ENCODE results near the gene ENTPD5.
"Not testable (repeated sequence)": the region's sequence is repeated elsewhere in the genome, so short reads cannot be mapped to it uniquely, and the experiment has no call there.

The ENTPD5 gene

DNA sequence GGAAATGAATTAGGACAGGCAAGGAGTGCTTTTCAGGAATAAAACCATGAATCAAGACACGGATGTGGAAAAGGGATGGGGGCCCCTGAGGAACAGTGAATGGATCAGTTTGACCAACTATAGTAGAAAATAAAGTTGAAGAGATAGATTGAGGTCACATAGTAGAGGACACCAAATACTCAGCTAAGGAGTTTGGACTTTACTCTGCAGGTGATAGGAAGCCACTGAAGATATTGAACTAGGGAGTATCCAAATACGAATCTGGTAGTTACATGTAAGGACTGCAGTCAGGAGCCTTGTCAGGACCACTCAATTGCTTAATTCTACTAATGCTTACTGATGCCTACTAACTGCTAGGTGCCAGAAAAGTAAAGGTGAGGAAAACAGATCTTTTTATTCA, 20.4 kb downstream of the ENTPD5 start:
- DNase-seq (ENCODE audit: low read depth): no peak

DNA sequence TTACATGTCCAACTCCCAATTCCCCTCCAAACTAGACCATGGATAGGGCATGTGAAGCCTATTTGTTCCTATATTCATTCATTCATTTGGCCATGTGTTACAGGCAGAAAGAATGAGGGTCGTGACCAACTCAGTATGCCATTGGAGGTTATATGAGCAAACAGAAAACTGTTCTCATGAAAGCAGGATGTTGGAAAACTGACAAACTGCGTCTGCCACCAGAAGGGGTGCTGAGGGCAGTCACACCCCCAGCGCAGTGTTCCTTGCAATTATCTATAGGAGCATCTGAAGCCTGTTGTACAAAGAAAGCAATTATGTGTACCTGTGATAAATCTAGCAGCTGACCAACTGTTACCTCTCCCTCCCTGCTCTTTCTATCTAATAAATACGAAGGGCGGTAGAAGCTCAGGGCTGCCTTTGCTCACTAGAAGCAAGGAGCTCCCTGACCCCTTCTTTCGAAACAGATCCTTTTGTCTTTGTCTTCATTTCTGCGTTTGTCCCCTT, 21.1 kb downstream of the ENTPD5 start:
- DNase-seq (ENCODE audit: low read depth): no peak

DNA sequence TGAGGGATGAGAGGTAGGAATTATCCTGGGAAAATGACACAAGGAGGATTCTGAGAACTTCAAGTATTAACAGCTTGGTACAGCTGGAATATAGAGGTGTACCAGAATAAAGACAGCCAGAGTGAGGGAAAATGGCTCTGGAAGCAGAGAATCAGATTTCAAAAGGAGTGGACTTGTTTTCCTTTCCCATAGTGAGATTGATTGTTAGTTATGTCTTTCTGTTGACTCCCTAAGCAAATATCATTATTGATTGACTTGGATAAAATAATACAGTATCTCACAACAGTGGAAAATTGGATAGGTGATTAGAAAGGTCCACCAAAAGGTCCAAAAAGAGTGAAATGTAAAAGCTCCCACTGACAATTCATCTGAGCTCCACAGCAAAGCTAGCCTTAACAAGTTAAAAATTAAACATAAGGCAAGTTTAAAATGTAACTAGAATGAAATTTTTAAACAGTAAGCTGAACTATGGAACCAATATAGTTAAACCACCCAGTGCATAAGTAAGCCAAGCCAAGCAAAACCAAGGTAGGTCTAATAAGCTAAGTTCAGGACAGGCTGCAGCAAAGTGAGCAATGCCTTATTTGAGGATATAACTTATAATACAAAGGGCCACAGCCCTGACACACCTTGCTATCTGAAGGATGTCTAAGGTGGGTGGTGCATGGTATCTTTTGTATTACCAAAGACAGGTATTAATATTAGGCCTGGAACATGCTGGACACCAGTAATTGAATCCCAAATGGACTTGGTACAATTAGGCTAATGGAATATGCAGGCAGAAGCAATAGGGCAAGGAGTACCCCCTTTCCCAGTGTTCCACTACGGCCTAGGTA, 21.8 kb downstream of the ENTPD5 start:
- DNase-seq (ENCODE audit: low read depth): no peak

DNA sequence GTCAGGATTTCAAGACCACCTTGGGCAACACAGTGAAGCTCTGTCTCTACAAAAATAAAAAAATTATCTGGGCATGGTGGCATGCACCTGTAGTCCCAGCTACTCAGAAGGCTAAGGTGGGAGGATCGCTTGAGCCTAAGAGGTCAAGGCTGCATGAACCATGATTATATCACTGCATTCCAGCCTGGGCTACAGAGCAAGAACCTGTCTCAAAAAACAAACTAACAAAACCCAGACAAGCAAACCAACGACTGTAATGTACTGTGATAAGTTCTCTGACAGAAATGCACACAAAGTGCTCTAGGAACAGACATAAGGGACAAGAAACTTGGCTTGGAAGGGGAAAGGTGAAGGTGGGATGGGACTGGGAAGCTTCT, 22.4 kb downstream of the ENTPD5 start:
- DNase-seq (ENCODE audit: low read depth): no peak

DNA sequence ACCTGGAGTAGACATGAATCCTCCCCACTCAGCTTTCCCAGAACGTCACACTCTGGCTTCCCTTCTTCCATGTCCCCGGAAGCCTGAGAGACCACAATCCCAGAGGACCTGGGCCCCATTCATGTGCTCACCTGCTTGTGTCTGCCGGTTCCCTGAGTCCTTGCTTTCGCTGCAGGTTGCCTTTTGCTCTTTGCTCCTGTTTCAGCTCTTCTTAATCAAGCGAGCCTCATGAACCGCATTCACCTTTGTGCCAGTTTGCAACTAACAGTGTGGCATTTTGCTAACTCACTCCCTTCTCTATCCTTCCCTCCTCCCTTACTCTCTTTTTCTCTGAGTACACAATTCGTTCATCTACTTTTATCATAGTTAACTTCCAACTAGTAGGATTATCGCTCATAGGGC, 23.1 kb downstream of the ENTPD5 start:
- DNase-seq (ENCODE audit: low read depth): no peak

DNA sequence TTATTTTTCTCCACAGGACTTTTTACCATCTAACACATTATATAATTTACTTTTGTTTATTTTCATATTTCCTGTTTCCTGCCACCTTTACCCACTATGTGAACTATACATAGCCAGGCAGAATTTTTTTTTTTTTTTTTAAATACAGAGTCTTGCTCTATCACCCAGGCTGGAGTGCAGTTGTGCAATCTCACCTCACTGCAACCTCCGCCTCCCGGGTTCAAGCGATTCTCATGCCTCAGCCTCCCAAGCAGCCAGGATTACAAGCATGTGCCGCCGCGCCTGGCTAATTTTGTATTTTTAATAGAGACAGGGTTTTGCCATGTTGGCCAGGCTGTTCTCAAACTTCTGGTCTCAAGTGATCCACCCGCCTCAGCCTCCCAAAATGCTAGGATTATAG, 24.2 kb downstream of the ENTPD5 start:
- DNase-seq (ENCODE audit: low read depth): not testable (repeated sequence)

DNA sequence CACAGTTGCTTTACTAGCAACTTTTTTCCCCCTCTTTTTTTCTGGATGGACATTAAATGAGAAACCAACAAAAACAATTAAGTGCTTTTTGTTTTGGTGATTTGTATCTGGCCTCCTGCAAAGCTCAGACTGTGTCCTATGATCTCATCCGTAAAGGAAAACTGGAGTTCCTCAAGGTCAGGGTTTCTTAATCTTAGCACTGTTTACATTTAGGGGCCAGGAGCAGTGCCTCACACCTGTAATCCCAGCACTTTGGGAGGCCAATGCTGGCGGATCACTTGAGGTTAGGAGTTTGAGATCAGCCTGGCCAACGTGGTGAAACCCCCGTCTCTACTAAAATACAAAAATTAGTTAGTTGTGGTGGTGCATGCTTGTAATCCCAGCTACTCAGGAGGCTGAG, 28.0 kb downstream of the ENTPD5 start:
- no peak for DNase-seq (ENCODE audit: low read depth)

DNA sequence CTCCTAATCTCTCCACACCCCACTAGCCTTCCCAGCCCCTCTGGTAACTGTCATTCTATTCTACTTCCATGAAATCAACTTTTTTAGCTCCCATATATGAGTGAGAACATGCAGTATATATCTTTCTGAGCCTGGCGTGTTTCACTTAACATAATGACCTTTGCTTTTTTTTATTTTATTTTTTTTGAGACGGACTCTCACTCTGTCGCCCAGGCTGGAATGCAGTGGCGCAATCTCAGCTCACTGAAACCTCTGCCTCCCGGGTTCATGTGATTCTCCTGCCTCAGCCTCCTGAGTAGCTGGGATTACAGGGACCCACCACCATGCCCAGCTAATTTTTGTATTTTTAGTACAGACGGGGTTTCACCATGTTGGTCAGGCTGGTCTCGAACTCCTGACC, 30.4 kb downstream of the ENTPD5 start:
- DNase-seq (ENCODE audit: low read depth): not testable (repeated sequence)

DNA sequence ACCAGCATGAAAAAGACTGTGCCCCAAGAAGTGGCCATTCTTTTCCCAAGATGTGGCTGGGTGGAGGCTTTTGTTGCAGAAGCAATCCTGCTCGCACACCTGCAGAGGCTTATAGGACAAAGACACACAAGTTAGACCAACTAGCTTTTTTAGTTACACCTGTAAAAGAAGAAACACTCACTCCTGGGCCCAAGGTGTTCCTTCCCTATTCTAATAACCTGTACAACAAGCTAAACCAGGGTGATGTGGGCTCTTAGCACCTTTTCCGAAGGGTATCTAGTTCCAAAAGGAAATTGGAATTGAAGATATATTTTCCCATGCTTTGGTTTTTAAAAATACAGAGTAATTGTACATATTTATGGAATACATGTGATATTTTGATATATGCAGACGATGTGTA, 31.0 kb downstream of the ENTPD5 start:
- DNase-seq (ENCODE audit: low read depth): no peak

DNA sequence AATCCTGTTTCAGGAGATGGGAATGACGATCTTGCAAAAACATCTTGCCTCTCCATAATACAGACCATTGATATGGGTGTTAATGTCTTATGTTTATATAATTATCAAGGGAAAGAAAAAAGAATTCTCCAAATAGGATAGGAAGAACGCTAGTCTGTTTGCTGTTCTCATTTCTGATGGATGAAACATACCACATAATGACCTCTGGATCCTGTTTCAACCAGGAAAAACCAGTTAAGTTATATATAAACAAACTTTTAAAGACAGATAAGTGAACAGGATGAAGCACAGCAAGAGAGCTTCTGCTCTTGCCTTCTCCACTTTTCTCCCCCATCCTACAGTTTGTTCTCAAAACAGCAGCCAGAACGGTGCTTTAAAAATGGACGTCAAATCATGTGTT, 41.2 kb downstream of the ENTPD5 start:
- no peak for DNase-seq (ENCODE audit: low read depth)

DNA sequence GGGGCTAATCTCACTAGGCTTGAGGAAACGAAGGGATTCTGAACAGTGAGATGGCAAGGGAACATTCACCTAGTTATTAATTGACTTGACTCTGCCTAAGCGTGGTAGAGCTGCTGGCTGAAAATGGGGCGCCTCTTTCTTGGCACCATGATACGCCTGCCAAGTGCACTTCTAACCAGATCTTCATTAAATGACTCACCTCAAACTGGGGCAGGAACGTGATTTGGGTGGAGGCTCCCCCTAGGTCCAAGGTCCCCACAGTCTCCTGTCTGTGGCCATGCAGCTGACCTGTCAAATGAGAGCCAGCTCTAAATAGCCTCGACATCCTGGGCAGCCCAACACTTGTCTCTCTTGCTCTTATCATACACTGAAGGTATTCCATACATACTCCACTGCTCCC, 43.0 kb downstream of the ENTPD5 start:
- DNase-seq (ENCODE audit: low read depth): no peak

DNA sequence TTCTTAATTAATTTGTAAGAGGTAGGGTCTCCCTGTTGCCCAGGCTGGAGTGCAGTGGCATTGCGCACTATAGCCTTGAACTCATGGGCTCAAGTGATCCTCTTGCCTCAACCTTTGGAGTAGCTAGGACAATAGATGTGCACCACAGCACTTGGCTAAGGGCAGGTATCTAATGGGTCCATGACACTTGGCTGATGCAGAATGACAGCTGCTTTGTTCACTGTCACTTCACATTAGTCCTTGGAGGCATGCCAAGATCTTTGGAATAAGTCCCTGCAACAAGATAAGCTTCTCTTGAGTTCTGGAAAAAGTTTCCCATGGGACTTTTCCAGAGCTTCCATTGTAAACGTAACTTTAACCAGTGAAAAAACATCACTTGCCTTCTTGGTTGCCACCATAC, 45.6 kb downstream of the ENTPD5 start:
- no peak for DNase-seq (ENCODE audit: low read depth)

DNA sequence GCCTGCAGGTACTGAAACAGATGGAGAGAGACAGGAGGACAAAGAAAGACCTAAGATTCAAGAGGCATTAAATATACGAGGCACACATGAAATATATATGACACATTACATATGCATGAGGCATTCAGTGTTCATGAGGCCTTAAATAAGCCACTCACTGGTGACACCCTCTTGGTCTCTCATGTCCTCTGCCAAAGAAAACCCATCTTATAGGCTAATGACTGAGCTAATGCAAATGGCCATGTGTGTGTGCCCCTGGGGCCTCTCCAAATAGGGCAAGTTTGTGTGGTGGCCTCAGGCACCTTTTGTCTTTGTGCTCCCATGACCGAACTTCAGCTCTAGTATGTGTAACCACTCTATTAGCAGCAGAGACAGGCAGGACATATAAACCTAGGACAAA, 50.2 kb downstream of the ENTPD5 start:
- DNase-seq (ENCODE audit: low read depth): no peak

DNA sequence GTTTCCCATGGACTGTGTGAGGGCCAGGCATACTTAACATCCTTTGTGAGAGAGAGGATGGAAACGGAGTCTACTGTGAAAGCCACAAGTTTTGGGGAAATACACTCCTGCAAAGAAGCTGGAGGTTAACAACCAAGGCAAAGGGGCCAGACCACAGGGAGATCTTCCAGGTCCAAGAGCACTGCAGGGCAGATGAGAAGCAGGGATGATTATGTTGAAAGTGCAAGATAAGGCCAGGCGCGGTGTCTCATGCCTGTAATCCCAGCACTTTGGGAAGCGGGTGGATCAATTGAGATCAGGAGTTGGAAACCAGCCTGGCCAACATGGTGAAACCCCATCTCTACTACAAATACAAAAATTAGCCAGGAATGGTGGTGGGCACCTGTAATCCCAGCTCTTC, 53.9 kb downstream of the ENTPD5 start:
- DNase-seq (ENCODE audit: low read depth): no peak

DNA sequence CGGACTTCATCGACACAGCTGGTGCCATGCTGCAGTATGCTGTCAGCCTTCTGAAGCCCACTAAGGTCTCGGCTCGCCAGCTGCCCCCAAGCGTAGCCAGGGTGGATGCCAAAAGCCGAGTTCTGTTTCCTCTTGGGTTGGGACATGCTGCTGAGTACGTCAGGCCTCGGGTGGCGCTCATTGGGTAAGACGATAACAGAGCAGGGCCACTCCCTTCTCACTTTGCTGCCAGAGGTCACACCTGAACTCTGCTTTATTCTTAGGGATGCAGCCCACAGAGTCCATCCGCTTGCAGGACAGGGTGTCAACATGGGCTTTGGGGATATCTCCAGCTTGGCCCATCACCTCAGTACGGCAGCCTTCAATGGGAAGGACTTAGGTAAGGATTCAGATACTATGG, 57.9 kb downstream of the ENTPD5 start:
- no peak for DNase-seq (ENCODE audit: low read depth)

DNA sequence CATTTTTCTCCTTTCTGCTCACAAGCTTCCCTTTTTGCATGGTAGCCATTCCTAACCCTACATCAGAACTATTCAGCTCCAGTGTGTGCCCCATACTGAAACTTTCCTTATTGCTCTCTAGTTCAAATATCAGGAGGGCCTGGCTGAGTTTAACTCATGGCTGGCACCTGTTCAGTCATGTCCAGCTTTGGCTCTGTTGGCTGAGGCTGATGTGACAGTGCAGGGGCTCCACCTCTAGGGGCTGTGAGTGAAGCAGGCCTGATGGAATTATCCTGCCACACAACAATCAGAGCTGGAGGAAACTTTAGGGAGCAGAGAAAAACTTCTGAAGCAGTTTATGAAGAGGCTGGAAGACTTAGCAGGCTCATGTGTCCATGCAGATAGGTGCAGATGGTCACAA, 60.5 kb downstream of the ENTPD5 start:
- no peak for DNase-seq (ENCODE audit: low read depth)

DNA sequence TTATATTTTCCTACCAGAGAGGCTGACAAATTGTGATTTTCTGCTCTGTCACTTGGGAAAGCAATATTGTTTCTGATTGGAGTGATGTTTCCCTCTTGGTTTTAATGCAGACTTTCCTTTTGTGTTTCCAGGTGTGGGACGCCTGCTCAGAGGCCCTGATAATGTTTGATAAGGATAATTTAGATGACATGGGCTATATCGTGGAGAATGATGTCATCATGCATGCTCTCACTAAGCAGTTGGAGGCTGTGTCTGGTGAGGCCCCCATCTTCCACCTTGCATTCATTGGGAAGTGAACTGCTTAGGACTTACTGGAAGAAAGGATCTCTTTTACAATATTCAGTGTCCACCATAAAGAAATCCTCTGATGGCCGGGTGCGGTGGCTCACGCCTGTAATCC, 63.4 kb downstream of the ENTPD5 start:
- DNase-seq (ENCODE audit: low read depth): no peak

DNA sequence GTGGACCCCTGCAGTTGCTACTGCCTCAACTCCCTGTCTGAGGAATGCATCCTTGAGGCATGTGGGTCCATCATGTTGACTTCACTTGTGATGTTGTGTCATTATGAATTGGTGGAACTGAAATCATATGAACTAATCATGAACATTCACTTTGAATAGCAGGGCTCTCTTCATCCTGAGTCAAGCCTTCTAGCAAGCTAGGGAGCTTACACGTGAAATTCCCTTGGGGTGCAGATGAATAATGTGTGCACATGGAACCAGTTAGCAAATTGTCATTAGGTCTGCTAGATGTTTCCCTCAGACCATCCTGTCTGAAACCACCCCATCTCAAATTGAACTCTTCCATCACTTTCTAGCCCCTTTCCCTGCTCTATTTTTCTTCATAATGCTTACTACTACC, 65.4 kb downstream of the ENTPD5 start:
- DNase-seq (ENCODE audit: low read depth): no peak

DNA sequence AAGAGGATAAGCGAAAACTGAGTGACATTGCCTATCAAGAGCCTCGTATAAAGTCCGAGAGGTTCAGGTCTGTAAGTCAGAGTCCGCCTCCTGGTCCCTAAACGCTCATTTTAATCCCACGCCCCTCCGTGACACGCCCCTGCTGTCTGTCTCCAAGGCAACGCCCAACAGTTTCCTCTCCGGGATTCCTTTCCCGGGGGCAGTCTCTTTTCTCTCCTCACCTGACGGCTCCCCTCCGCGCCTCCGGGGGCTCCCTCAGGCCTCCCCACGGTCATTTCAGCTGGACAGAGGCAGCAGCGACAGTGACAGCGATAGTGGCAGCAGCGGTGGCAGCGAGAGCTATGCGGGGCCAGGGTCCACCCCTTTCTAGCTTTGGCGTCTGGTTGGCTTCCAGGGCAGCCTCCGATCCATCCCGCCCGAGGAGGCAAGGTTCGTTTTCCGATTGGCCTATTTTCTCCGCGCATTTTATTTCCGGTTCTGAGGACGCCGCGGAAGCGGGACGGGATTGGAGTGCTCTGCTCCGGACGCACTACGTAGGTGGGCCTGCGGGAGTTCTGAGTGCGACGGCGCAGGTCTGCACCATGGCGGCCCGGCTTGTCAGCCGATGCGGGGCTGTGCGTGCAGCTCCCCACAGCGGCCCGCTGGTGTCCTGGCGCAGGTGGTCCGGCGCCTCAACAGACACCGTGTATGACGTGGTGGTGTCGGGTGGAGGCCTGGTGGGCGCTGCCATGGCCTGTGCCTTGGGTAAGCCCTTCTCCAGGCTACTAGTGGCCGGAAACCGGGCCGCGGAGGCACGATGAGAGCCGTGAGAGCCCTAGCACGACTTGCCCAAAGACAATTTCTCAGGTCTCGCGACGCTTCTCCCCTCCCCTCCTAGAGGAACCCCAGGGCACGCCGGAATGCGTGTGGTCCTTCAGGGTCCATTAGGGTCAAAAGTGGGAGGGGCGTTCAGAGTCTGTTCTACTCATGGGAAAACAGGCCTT, 69.0 kb downstream of the ENTPD5 start, which contains the start of the genes COQ6 and FAM161B:
COQ6 (plus strand) TSS at position 551 of the 983 bp plus-strand sequence; CDS start at position 582, 31 bp downstream.
FAM161B (minus strand) TSS at position 343 of the 983 bp plus-strand sequence; CDS start at position 275, 68 bp downstream.
- DNase-seq (ENCODE audit: low read depth): peak; percentile 68

DNA sequence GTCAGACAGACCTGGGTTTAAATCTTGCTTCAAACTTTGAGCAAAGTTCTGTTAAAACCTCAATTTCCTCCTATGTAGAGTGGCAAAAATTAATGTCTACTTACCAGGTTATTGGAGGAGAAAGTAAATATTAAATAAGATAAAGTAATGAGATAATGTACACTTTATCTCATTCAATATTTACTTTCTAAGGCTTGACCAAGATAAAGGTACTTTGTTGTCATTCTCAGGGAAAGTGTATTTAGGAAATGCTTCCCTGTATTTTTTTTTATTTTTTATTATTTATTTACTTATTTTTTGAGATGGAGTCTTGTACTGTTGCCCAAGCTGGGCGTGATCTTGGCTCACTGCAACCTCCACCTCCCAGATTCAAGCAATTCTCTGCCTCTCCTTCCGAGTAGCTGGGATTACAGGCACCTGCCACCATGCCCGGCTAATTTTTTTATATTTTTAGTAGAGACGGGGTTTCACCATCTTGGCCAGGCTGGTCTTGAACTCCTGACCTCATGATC, 73.9 kb downstream of the ENTPD5 start:
- DNase-seq (ENCODE audit: low read depth): no peak

DNA sequence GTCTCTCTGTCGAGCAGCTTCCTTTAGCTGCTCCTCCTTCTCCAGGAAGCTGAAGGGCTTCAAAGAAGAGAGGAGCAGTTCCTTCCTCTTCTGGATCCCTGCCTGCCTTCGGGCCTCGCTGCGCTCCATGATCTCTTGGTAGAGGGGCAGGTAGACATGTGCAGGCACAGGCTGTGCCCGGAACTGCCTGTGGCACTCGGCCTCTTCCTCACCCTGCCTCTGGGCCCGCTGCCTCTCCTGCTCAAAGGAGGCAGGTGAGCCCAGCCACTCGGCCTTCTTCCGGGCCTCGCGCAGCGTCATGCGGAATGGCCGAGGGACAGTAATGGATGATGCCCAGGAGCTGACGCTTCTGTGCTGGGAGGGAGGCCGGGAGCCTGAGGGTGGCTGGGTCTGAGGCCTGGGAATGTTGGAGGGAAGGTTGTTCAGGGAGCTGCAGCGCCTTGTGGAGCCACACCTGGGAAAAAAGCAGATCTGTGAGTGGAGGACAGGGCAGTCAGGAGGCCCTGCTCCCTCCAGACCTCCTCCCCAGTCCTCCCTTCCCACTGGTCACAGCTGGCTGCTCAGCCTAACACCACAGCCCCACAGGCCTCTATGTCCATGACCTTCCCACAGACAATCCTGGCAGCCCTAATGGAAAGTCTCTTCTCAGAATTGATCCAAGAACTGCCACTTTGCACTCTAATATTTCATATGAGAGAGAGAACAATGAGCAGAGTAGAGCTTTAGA, 74.5 kb downstream of the ENTPD5 start:
- DNase-seq (ENCODE audit: low read depth): no peak

DNA sequence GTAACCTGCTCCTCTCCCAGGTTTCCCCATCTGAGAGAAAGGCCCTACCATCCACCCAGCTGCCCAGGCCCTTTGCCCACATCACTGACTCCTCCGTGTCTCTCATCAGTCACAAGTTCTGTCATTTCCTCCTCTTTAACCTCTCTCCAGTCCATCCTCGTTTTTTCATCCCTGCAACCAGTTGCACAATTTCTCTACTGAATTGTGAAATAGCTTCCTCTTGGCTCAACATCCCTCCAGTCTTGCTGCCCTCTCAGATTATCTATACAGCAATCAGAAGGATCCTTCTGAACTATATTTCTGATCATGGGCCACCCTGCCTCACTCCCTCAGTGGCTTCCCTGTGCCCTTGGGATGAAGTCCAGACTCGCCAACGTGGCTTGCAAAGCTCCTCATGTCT, 76.0 kb downstream of the ENTPD5 start:
- DNase-seq (ENCODE audit: low read depth): no peak

All from CMK (cell line).